SJCRH30 (cell line): ENCODE measurements around the gene KCNMA1. TPM values are rescaled to one million over a fixed set of nuclear protein-coding genes. Genes with fewer than 3 reads are reported as not detected.
A peak's percentile ranks its signal among the peaks of the same experiment; 100 is the strongest.

Experiments used
- DNase-seq, 2 experiments: peaks; one replicate each; pipeline ENCODE4 v3.0.0-alpha.2; 2015 to 2020
- H3K27ac ChIP-seq: fragments of 250-450 bp; sonication (Bioruptor Pico); 2 replicates; pipeline ENCODE4 v1.5.1; 2020; ENCODE audit warnings: mild to moderate bottlenecking, moderate library complexity
- H3K27me3 ChIP-seq: fragments of 250-450 bp; sonication (Bioruptor Pico); 2 replicates; pipeline ENCODE4 v1.5.1; 2020; ENCODE audit warnings: mild to moderate bottlenecking, moderate library complexity
- H3K36me3 ChIP-seq: fragments of 250-450 bp; sonication (Bioruptor Pico); 2 replicates; pipeline ENCODE4 v1.5.1; 2020; ENCODE audit warnings: mild to moderate bottlenecking, moderate library complexity
- H3K4me1 ChIP-seq: fragments of 250-450 bp; sonication (Bioruptor Pico); 2 replicates; pipeline ENCODE4 v1.5.1; 2020; ENCODE audit warnings: mild to moderate bottlenecking, moderate library complexity
- H3K4me3 ChIP-seq: fragments of 250-450 bp; sonication (Bioruptor Pico); 2 replicates; pipeline ENCODE4 v1.5.1; 2020; ENCODE audit warnings: mild to moderate bottlenecking, moderate library complexity
- H3K9me3 ChIP-seq: fragments of 250-450 bp; sonication (Bioruptor Pico); replicated peaks from 2 replicates; pipeline ENCODE4 v1.5.1; 2020; ENCODE audit warnings: mild to moderate bottlenecking, moderate library complexity
- total RNA-seq: library from RNA; depleted of rRNA; stranded (reverse); fragments of >200 nt; shearing (Covaris generic); gene quantifications from 2 replicates; pipeline ENCODE4 v1.2.3, GENCODE V29; 2014

The KCNMA1 gene
- total RNA-seq, 1 experiment from 2014 or later = 0.69 TPM

DNA sequence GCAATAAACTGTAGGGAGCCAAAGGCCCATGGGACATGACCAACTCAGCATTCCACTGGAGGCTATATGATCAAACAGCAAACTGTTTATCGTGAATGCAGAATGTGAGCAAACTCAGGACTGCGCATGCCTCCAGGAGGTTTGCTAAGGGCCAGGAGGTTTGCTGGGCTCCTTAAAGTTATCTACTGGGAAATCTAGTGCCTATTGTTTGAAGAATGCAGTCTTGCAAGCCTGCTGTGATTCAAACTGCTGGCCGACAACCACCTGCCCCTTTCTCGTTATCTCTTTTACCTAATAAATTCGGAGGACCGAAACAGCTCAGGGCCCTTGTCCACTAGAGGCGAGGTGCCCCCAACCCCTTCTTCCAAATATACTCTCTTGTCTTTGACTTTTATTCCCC, 404.1 kb downstream of the KCNMA1 start:
- no peak for DNase-seq
- Histone ChIP-seq H3K9me3 (no peaks in the 10 kb centered on the region), H3K27ac (no peak overlapping the region), H3K4me1 (peaks cover 7% of the 10 kb centered on the region; the same call in 1 of the 2 replicates), H3K27me3 (no peaks in the 10 kb centered on the region), H3K36me3 (no peaks in the 10 kb centered on the region), H3K4me3 (no peak overlapping the region)

DNA sequence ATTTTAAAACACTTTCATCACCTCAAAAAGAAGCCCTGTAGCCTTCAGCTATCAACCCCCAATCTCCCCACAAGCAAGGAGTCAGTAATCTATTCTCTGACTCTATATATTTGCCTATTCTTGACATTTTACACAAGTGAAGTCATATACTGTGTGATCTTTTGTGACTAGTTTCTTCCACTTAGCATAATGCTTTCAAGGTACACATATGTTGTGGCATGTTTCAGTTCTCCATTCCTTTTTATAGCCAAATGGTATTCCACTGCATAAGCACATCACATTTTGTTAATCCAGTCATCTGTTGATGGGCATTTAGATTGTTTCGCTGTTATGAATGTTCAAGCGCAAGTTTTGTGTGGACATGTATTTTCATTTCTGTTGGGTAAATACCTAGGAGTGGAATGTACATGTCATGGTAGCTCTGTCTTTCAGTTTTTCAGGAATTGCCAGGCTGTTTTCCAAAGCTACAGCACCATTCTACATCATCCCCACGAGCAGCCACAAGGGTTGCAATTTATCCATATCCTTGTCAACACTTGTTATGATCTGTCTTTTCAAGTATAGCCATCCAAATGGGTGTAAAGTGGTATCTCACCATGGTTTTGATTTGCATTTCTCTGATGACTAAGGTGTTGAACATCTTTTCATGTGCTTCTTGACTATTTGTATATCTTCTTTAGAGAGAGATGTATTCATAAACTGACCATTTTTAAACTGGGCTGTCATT, 405.6 kb downstream of the KCNMA1 start:
- H3K9me3 ChIP-seq = no peaks in the 10 kb centered on the region
- DNase-seq = no peak
- H3K4me1 ChIP-seq = peaks cover 6% of the 10 kb centered on the region; the same call in 1 of the 2 replicates
- H3K27me3 ChIP-seq = no peaks in the 10 kb centered on the region
- no peak overlapping the region for H3K4me3 ChIP-seq
- no peaks in the 10 kb centered on the region for H3K36me3 ChIP-seq
- H3K27ac ChIP-seq = no peak overlapping the region

DNA sequence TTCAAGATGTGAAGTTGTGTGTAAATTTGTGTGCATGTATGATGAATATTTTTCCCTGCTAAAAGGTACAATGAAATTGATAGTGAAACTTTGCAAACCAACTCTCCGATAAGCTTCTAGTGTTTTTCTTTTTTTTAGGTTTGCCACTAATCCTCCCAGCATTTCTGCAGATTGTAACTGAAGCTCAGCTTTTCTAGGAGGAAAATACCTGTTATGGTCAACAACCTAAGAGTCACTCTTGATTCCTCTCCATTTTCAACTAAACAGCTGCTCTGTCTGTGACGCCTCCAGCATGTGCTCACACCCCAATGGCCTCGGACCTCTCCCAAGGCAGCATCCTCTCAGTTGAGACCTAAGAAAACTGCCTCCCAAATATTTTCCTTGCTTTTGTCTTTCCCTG, 406.2 kb downstream of the KCNMA1 start:
- Histone ChIP-seq H3K4me3 (no peak overlapping the region), H3K27ac (no peak overlapping the region), H3K9me3 (no peaks in the 10 kb centered on the region), H3K27me3 (no peaks in the 10 kb centered on the region), H3K36me3 (no peaks in the 10 kb centered on the region), H3K4me1 (no peaks in the 10 kb centered on the region)
- DNase-seq = no peak

DNA sequence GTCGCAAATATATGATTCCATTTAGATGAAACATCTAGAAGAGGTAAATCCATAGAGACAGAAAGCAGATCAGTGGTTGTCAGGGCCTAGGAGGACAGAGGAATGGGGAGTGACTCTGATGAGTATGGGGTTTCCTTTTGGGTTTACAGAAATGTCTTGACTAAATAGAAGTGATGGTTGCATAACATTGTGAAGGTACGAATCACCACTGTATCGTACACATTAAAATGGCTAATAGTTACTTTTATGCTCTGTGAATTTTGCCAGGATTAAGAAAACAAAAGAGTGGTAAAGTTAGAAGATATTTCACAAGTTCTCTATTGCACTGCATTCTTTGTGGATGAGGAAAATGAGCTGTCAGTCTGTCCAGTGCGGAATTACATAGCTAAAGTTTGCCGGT, 407.4 kb downstream of the KCNMA1 start:
- no peak overlapping the region for H3K27ac ChIP-seq
- no peak for DNase-seq

DNA sequence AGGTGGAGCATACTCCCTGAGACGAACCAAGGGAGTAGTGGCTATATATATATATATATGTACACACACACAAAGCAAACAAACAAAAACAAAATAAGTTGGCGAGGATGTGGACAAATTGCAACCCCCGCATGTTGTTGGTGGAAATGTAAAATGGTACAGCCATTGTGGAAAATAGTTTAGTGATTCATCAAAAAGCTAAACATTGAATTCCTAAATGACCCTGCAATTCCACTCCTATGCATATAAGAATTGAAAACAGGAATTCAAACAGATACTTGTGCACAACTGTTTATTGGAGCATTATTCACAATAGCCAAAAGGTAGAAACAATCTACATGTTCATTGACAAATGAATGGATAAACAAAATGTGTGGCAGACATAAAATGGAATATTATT, 407.9 kb downstream of the KCNMA1 start:
- no peaks in the 10 kb centered on the region for H3K4me1 ChIP-seq
- DNase-seq = no peak
- H3K27me3 ChIP-seq = no peaks in the 10 kb centered on the region
- H3K36me3 ChIP-seq = no peaks in the 10 kb centered on the region
- no peaks in the 10 kb centered on the region for H3K9me3 ChIP-seq
- H3K4me3 ChIP-seq = no peak overlapping the region
- H3K27ac ChIP-seq = no peak overlapping the region

More for the DNA sequence above, 407.4 kb downstream of the KCNMA1 start:
- no peaks in the 10 kb centered on the region for H3K36me3 ChIP-seq
- H3K4me3 ChIP-seq = no peak overlapping the region
- no peaks in the 10 kb centered on the region for H3K9me3 ChIP-seq
- H3K27me3 ChIP-seq = no peaks in the 10 kb centered on the region
- no peaks in the 10 kb centered on the region for H3K4me1 ChIP-seq

DNA sequence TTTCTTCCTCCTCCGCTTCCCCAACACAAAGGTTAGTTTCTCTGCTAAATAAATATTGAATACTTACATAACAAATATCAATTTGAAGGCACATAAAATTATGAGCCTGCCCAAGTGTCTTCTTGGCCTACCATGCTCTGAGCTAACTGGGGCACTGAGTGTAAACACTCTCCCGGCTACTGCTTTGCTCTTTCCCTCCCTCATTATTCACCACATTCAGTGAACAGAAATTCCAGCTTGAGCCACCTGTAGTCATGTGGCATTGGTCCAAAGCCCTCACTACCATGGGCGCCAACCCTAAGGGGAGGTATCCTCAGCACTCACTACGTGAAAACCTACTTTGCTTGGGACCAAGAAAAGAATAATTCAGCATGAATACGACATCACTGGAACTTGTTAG, 409.0 kb downstream of the KCNMA1 start:
- DNase-seq = no peak
- Histone ChIP-seq H3K36me3 (no peaks in the 10 kb centered on the region), H3K4me3 (no peak overlapping the region), H3K27me3 (no peaks in the 10 kb centered on the region), H3K9me3 (no peaks in the 10 kb centered on the region), H3K27ac (no peak overlapping the region), H3K4me1 (no peaks in the 10 kb centered on the region)

DNA sequence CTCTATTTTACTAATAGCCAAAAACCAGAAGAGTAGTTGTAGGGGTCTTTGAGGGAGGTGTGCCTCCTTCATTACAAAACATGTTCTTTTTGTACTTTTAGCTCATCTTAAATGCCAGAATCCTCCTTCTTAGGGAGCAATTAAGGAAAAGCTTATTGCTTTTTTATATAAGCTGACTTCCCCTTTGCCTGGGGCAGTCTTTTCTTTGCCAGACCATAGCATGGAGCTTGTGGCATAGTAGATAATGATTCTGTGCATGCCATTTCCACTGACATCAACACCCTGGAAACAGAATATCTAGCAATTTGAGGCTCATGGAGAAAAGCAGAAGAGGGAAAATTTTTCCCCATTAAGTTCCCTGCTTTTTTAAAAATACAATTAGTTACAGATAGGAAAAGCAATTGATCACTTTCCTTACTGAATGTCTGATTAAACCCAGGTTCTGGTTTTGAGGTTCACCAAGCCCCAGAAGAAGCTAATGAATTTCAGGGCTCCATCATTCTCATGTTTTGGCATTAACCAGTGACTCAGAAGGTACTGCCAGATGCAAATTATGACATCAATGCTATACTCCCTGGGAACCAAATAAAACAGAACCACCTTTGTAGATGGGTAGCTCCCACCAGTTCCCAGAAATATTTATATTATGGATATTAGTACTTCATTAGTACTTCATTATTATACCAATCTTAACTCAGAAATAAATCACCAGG, 410.6 kb downstream of the KCNMA1 start:
- no peaks in the 10 kb centered on the region for H3K4me1 ChIP-seq
- H3K9me3 ChIP-seq = no peaks in the 10 kb centered on the region
- no peaks in the 10 kb centered on the region for H3K27me3 ChIP-seq
- no peak overlapping the region for H3K4me3 ChIP-seq
- no peak overlapping the region for H3K27ac ChIP-seq
- DNase-seq = no peak
- H3K36me3 ChIP-seq = no peaks in the 10 kb centered on the region

DNA sequence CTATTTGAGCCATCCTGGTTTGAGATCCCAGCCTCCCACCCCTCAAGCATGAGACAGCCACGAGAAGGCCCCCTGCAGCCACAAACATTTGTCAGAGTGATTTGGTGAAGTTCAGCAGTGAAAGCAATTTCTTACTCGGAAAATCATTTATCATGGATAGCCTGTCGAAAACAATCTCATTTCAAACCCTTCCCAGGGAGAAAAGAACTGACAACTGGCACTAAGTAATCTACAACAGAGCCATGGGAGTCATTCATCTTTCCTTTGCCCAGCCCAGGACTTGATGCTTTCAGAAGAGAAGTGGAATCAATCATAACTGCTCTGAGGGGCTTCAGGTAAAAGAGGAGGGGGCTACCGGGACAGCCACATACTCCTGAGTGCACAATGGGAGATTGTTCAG, 411.2 kb downstream of the KCNMA1 start:
- Histone ChIP-seq H3K4me3 (no peak overlapping the region), H3K9me3 (no peaks in the 10 kb centered on the region), H3K4me1 (no peaks in the 10 kb centered on the region), H3K27me3 (no peaks in the 10 kb centered on the region), H3K36me3 (no peaks in the 10 kb centered on the region), H3K27ac (no peak overlapping the region)
- DNase-seq = no peak

DNA sequence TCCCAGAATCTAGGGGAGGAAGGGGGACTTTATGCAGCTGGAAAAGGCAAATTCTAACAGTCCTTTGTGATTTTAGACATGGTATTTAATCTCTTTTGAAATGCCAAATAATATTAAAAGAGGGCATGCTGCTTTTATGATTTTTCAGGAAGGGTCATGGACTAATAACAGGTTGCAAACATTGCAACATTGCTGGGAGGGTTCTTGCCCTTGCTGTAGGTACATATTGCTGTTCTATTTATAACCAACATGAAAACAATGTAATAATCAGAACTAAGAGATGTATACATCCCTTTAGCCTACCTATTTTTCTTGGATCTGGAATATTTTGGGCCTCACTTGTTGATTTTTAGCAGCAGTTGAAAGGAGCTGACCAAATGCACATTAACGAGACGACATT, 411.6 kb downstream of the KCNMA1 start:
- Histone ChIP-seq H3K4me3 (no peak overlapping the region), H3K36me3 (no peaks in the 10 kb centered on the region), H3K9me3 (no peaks in the 10 kb centered on the region)

DNA sequence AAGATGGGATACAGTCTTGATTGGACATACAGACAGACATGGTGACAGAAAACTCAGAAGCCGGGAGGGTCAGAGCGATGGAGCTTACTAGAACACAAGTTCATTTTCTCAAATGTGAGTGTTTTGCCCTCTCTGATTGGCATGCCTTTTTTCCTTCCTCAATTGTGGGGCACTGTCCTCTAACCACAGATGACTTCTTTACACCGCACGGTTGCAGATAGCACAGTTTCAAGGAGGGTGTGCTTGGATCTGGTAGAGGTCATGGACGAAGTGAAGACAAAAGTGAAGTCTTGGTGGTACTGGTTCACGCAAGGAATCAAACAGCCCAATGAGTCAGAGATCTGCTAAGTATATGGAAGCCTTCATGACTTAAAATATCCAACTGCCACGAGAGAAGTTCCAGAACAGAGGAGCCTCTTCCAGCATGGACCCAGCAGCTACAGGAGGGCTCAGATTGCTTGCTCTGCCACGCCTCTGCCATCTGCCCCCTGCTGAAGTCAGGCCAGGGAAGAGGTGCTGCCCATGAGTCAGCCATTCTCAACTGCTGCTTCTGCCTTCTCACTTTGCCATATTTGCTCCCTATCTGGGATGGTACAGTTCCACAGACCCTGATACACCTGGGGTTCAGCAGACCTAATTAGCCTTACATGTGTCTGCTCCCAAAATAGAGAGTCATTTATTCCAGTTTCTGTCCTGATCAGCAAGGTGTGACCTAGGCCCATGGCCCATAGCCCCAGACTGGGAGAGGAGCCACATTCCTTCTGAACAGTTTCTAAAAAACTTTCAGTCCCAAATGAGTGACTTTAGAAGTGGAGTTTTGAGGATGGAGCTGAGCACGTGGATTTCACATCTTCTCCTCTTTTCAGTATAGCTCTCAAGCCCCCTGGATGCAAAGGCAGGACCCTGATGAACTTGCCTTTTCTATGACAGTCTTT, 413.8 kb downstream of the KCNMA1 start:
- Histone ChIP-seq H3K27ac (no peak overlapping the region), H3K27me3 (no peaks in the 10 kb centered on the region), H3K4me1 (no peaks in the 10 kb centered on the region), H3K36me3 (no peaks in the 10 kb centered on the region), H3K9me3 (no peaks in the 10 kb centered on the region), H3K4me3 (no peak overlapping the region)
- no peak for DNase-seq

More for the DNA sequence above, 411.6 kb downstream of the KCNMA1 start:
- no peak for DNase-seq
- Histone ChIP-seq H3K4me1 (no peaks in the 10 kb centered on the region), H3K27me3 (no peaks in the 10 kb centered on the region), H3K27ac (no peak overlapping the region)

DNA sequence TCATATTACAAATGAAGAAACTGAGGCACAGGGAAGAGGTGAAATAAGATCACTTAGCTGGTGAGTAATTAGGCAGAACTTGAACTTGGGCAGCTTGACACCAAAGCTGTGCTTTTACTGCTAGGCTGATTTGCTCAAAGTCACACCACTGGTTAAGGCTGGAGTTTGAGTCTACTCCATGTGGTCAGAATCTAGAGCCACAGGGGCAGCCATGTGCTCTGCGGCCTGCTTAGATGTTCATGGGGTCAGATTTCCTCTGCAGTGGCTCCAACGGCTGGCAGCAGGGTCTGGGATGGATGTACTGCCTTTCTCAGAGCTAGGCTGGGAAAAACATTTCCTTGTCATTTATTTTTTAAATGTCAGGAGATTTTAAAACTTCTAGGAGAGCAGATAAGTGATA, 417.5 kb downstream of the KCNMA1 start:
- Histone ChIP-seq H3K9me3 (no peaks in the 10 kb centered on the region), H3K27me3 (no peaks in the 10 kb centered on the region), H3K36me3 (no peaks in the 10 kb centered on the region), H3K27ac (no peak overlapping the region), H3K4me3 (no peak overlapping the region), H3K4me1 (no peaks in the 10 kb centered on the region)
- peak in 1 of 2 experiments; percentile 22 for DNase-seq

DNA sequence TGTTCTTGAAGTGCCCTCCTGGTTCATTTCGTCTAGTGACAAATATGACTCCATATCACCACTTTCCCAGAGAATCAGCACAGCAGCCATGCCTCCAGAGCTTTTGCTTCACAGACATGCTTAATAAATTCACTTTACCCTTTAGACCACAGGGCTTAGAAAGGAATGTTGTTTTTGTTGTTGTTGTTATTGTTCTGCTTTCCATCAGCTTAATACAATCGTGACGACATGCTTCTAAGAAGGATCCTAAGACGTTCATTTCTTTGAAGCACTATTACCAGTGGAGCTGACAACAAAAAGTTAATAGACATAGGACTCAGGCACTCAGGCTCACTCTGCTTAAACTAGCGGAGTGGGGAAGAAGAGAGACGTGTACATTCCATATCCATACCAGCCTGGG, 418.6 kb downstream of the KCNMA1 start:
- Histone ChIP-seq H3K9me3 (no peaks in the 10 kb centered on the region), H3K36me3 (no peaks in the 10 kb centered on the region), H3K4me3 (no peak overlapping the region), H3K27ac (no peak overlapping the region), H3K4me1 (no peaks in the 10 kb centered on the region), H3K27me3 (no peaks in the 10 kb centered on the region)
- DNase-seq = no peak

DNA sequence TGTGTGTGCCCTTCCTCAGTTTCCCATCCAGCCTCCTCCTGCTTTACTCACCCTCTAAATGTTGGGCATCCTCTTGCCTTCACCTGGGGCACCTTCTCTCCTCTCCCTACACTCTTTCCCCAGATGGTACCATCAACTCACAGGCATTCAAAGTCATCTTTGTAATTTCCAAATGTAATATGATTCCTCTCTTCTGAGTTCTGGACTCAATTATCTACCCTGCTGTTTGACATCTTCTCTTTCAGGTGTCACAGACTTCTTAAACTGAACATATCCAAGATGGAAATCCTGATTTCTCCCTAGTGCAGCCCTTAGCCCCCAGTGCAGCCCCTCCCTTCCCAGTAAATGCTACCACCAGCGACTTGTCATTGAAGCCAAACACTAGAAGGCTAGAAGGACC, 422.8 kb downstream of the KCNMA1 start:
- no peak overlapping the region for H3K4me3 ChIP-seq
- DNase-seq = no peak

DNA sequence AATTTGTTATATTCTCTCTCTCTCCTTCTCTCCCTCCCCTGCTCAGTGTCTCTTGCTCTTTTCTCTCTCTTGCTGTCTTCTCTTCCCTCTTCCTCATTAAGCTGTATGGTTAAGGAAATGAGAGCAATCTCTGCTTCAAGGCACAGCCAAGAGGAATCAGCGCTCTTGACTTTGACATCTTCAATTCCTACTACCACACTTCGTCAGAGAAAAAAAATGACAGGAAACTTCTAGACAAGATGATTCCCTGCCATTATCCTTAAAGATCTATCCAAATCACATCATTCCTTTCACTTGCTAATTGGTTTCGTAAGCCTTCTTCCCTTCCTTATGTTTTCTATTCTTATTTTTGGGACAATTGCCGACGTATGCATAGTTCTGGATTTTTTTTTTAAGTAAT, 425.0 kb downstream of the KCNMA1 start:
- no peak for DNase-seq
- Histone ChIP-seq H3K27ac (no peak overlapping the region), H3K27me3 (no peaks in the 10 kb centered on the region), H3K4me1 (no peaks in the 10 kb centered on the region), H3K4me3 (no peak overlapping the region), H3K9me3 (no peaks in the 10 kb centered on the region), H3K36me3 (no peaks in the 10 kb centered on the region)

More for the DNA sequence above, 422.8 kb downstream of the KCNMA1 start:
- H3K9me3 ChIP-seq = no peaks in the 10 kb centered on the region
- H3K4me1 ChIP-seq = no peaks in the 10 kb centered on the region
- no peak overlapping the region for H3K27ac ChIP-seq
- no peaks in the 10 kb centered on the region for H3K36me3 ChIP-seq
- no peaks in the 10 kb centered on the region for H3K27me3 ChIP-seq

DNA sequence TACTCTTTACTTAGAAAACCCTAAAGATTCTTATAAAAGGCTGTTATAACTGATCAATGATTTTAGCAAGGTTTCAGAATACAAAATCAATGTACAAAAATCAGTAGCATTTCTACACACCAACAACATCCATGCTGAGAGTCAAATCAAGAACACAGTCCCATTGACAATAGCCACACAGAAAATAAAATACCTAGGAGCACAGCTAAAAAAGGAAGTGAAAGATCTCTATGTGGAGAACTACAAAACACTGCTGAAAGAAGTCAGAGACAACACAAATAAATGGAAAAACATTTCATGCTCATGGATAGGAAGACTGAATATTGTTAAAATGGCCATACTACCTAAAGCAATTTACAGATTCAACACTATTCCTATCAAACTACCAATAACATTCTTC, 427.0 kb downstream of the KCNMA1 start:
- no peak for DNase-seq
- H3K4me3 ChIP-seq = no peak overlapping the region
- no peaks in the 10 kb centered on the region for H3K4me1 ChIP-seq
- H3K36me3 ChIP-seq = no peaks in the 10 kb centered on the region
- H3K27me3 ChIP-seq = no peaks in the 10 kb centered on the region
- no peak overlapping the region for H3K27ac ChIP-seq
- no peaks in the 10 kb centered on the region for H3K9me3 ChIP-seq
